Neural progenitor cell (in vitro differentiated cells): ENCODE measurements around the gene CRYGN. TPM values are rescaled to one million over a fixed set of nuclear protein-coding genes. Genes with fewer than 3 reads are reported as not detected.

Experiments
- DNase-seq: peaks from one replicate; pipeline ENCODE4 v3.0.0-alpha.2; 2016; ENCODE audit warnings: low spot score
- H2AFZ ChIP-seq: fragments of 200-600 bp; sonication (generic); replicated peaks from 2 replicates; pipeline ENCODE4 v1.6.1; 2016; ENCODE audit warnings: antibody characterized with exemption
- H3F3A ChIP-seq: fragments of 200-600 bp; sonication (generic); 2 replicates; pipeline ENCODE4 v1.6.1; 2016; ENCODE audit warnings: antibody characterized with exemption, low read depth
- H3K27ac ChIP-seq: fragments of 200-600 bp; sonication (generic); 2 replicates; pipeline ENCODE4 v1.5.1; 2016; ENCODE audit warnings: mild to moderate bottlenecking
- H3K27me3 ChIP-seq: fragments of 200-600 bp; sonication (generic); 2 replicates; pipeline ENCODE4 v1.6.1; 2016; ENCODE audit warnings: mild to moderate bottlenecking, moderate library complexity
- H3K36me3 ChIP-seq: fragments of 200-600 bp; sonication (generic); 2 replicates; pipeline ENCODE4 v1.5.1; 2016
- H3K4me1 ChIP-seq: fragments of 200-600 bp; sonication (generic); 2 replicates; pipeline ENCODE4 v1.6.1; 2016; ENCODE audit warnings: mixed run types
- H3K4me2 ChIP-seq: fragments of 200-600 bp; sonication (generic); 2 replicates; pipeline ENCODE4 v1.6.1; 2016
- H3K4me3 ChIP-seq: fragments of 200-600 bp; sonication (generic); 2 replicates; pipeline ENCODE4 v1.5.1; 2016
- H3K79me2 ChIP-seq: fragments of 200-600 bp; sonication (generic); 2 replicates; pipeline ENCODE4 v1.6.1; 2016; ENCODE audit warnings: low read depth
- H3K9ac ChIP-seq: fragments of 200-600 bp; sonication (generic); 2 replicates; pipeline ENCODE4 v1.6.1; 2016
- H3K9me3 ChIP-seq: fragments of 200-600 bp; sonication (generic); 2 replicates; pipeline ENCODE4 v1.5.1; 2016; ENCODE audit warnings: low read depth
- H4K20me1 ChIP-seq: fragments of 200-600 bp; sonication (generic); 2 replicates; pipeline ENCODE4 v1.6.1; 2016; ENCODE audit warnings: low read depth
- H3K27ac Mint-ChIP-seq: 3 replicates; pipeline ENCODE4 v1.8.0; 2021; ENCODE audit warnings: mixed read lengths
- H3K27me3 Mint-ChIP-seq: 2 replicates; pipeline ENCODE4 v1.8.0; 2022; ENCODE audit warnings: low read depth, mild to moderate bottlenecking, inconsistent platforms, moderate library complexity, mixed read lengths; ENCODE audit not compliant: insufficient read depth
- H3K36me3 Mint-ChIP-seq: 3 replicates; pipeline ENCODE4 v1.8.0; 2021; ENCODE audit warnings: mixed read lengths
- H3K4me1 Mint-ChIP-seq: 3 replicates; pipeline ENCODE4 v1.8.0; 2021; ENCODE audit warnings: mixed read lengths
- H3K4me3 Mint-ChIP-seq: 3 replicates; pipeline ENCODE4 v1.8.0; 2021; ENCODE audit warnings: mild to moderate bottlenecking, moderate library complexity, mixed read lengths
- H3K9me3 Mint-ChIP-seq: 3 replicates; pipeline ENCODE4 v1.8.0; 2020; ENCODE audit warnings: mixed read lengths
- CTCF ChIP-seq: fragments of 200-600 bp; sonication (generic); IDR thresholded peaks from 2 replicates; pipeline ENCODE4 v1.5.1; 2017; ENCODE audit warnings: antibody characterized with exemption, mild to moderate bottlenecking
- EZH2 ChIP-seq: fragments of 200-600 bp; sonication (generic); IDR thresholded peaks from 2 replicates; pipeline ENCODE4 v1.6.1; 2017; ENCODE audit warnings: antibody characterized with exemption, mild to moderate bottlenecking, moderate library complexity
- EZH2phosphoT487 ChIP-seq: fragments of 200-600 bp; sonication (generic); IDR thresholded peaks from 2 replicates; pipeline ENCODE4 v1.6.1; 2017; ENCODE audit warnings: antibody characterized with exemption
- total RNA-seq: library from RNA; depleted of rRNA; stranded (reverse); fragments of >200 nt; gene quantifications from 2 replicates; pipeline ENCODE4 v1.2.3, GENCODE V29; 2015; ENCODE audit warnings: low replicate concordance

The CRYGN gene
- total RNA-seq, 1 donor from 2014 or later, result not detected

- H3K36me3 Mint-ChIP-seq, result peaks cover 4% of the 10 kb centered on the region
- Histone ChIP-seq H3F3A (peaks cover 15% of the 10 kb centered on the region), H3K79me2 (no peaks in the 10 kb centered on the region), H3K4me1 (peaks cover 39% of the 10 kb centered on the region), H3K4me2 (no peak overlapping the region), H3K27me3 (no peaks in the 10 kb centered on the region), H3K9ac (no peak overlapping the region), H3K4me3 (no peak overlapping the region), H3K27ac (no peak overlapping the region), H3K36me3 (no peaks in the 10 kb centered on the region), H4K20me1 (no peaks in the 10 kb centered on the region), H2AFZ (no peak overlapping the region), H3K9me3 (no peaks in the 10 kb centered on the region)
- no peak for TF ChIP-seq EZH2phosphoT487
- TF ChIP-seq EZH2, result no peak
- TF ChIP-seq CTCF, result no peak
- no peak overlapping the region for H3K27ac Mint-ChIP-seq
- no peak overlapping the region for H3K4me3 Mint-ChIP-seq
- H3K27me3 Mint-ChIP-seq, result peaks cover 12% of the 10 kb centered on the region
- peaks cover 35% of the 10 kb centered on the region for H3K4me1 Mint-ChIP-seq
- DNase-seq, result no peak
- H3K9me3 Mint-ChIP-seq, result no peaks in the 10 kb centered on the region
These were observed 43.5 kb downstream of the CRYGN start for GRCh38 chr7:151396328-151396970.

- no peak overlapping the region for H2AFZ ChIP-seq
- no peaks in the 10 kb centered on the region for H3K27me3 ChIP-seq
- H3K27ac ChIP-seq, result no peak overlapping the region
- Mint-ChIP-seq H3K27ac (no peak overlapping the region), H3K36me3 (peaks cover 4% of the 10 kb centered on the region), H3K27me3 (peaks cover 8% of the 10 kb centered on the region), H3K4me3 (no peak overlapping the region), H3K9me3 (no peaks in the 10 kb centered on the region), H3K4me1 (peaks cover 22% of the 10 kb centered on the region)
- H4K20me1 ChIP-seq, result no peaks in the 10 kb centered on the region
- DNase-seq, result no peak
- H3F3A ChIP-seq, result peaks cover 4% of the 10 kb centered on the region
- no peaks in the 10 kb centered on the region for H3K79me2 ChIP-seq
- H3K4me2 ChIP-seq, result no peak overlapping the region
- H3K9ac ChIP-seq, result no peak overlapping the region
- no peaks in the 10 kb centered on the region for H3K9me3 ChIP-seq
- H3K4me1 ChIP-seq, result peaks cover 25% of the 10 kb centered on the region
- no peaks in the 10 kb centered on the region for H3K36me3 ChIP-seq
- no peak overlapping the region for H3K4me3 ChIP-seq
- TF ChIP-seq CTCF (no peak), EZH2 (no peak), EZH2phosphoT487 (no peak)
These were observed 44.9 kb downstream of the CRYGN start for GRCh38 chr7:151395036-151395367.

GRCh38 chr7:151394076-151395035 lies 45.6 kb downstream of the CRYGN start:
- peaks cover 4% of the 10 kb centered on the region for H3K36me3 Mint-ChIP-seq
- peak overlapping the region; percentile 30 for H3K27ac Mint-ChIP-seq
- Histone ChIP-seq H2AFZ (no peak overlapping the region), H3K79me2 (no peaks in the 10 kb centered on the region), H3F3A (peaks cover 4% of the 10 kb centered on the region), H3K36me3 (no peaks in the 10 kb centered on the region), H3K4me3 (no peak overlapping the region), H3K4me2 (no peak overlapping the region), H4K20me1 (no peaks in the 10 kb centered on the region), H3K27ac (no peak overlapping the region), H3K9me3 (no peaks in the 10 kb centered on the region), H3K4me1 (peaks cover 18% of the 10 kb centered on the region), H3K27me3 (no peaks in the 10 kb centered on the region), H3K9ac (no peak overlapping the region)
- H3K9me3 Mint-ChIP-seq, result no peaks in the 10 kb centered on the region
- peaks cover 8% of the 10 kb centered on the region for H3K27me3 Mint-ChIP-seq
- no peak overlapping the region for H3K4me3 Mint-ChIP-seq
- peaks cover 19% of the 10 kb centered on the region for H3K4me1 Mint-ChIP-seq
- TF ChIP-seq CTCF, result no peak
- no peak for TF ChIP-seq EZH2
- no peak for DNase-seq
